ENCODE results near the gene GDI2.
"Not testable (repeated sequence)": the region's sequence is repeated elsewhere in the genome, so short reads cannot be mapped to it uniquely, and the experiment has no call there.

DNA sequence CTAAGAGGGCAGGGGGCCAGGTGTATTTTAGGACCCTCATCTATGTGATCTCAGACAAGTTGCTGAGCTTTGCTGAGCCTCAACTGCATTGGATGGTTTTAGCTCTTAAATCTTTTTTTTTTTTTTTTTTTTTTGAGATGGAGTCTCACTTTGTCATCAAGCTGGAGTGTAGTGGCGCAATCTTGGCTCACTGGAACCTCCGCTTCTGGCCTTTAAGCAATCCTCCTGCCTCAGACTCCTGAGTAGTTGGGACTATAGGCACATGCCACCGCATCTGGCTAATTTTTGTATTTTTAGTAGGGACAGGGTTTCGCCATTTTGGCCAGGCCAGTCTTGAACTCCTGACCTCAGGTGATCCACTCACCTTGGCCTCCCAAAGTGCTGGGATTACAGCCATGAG, 33.4 kb upstream of the GDI2 start:
- TF ChIP-seq POLR2A (IDR thresholded peaks at IDR 0.05): not testable (repeated sequence)
- TF ChIP-seq, protein P1, sequence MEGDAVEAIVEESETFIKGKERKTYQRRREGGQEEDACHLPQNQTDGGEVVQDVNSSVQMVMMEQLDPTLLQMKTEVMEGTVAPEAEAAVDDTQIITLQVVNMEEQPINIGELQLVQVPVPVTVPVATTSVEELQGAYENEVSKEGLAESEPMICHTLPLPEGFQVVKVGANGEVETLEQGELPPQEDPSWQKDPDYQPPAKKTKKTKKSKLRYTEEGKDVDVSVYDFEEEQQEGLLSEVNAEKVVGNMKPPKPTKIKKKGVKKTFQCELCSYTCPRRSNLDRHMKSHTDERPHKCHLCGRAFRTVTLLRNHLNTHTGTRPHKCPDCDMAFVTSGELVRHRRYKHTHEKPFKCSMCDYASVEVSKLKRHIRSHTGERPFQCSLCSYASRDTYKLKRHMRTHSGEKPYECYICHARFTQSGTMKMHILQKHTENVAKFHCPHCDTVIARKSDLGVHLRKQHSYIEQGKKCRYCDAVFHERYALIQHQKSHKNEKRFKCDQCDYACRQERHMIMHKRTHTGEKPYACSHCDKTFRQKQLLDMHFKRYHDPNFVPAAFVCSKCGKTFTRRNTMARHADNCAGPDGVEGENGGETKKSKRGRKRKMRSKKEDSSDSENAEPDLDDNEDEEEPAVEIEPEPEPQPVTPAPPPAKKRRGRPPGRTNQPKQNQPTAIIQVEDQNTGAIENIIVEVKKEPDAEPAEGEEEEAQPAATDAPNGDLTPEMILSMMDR (IDR thresholded peaks at IDR 0.05): not testable (repeated sequence)

All from uterus (tissue), 2 donors.